ENCODE data around the gene MYF5.

The MYF5 gene

GRCh38 chr12:80710727-80711449 lies 5.8 kb upstream of the MYF5 start:
- DNase-seq (ENCODE audit: low read depth, low spot score): no peak
- in situ Hi-C loops (cut with HindIII; ENCODE audit: low sequenced_read_pairs): no loop called here
- TF ChIP-seq CTCF (IDR thresholded peaks at IDR 0.05; ENCODE audit: low read depth, low read length): no peak
- no peak overlapping the region for H3K4me3 ChIP-seq (ENCODE audit: low read depth, low read length)

GRCh38 chr12:80711866-80712265 lies 4.8 kb upstream of the MYF5 start:
- in situ Hi-C loops (cut with HindIII; ENCODE audit: low sequenced_read_pairs): no loop called here
- DNase-seq (ENCODE audit: low read depth, low spot score): no peak
- no peak for TF ChIP-seq CTCF (IDR thresholded peaks at IDR 0.05; ENCODE audit: low read depth, low read length)

GRCh38 chr12:80712866-80713265 lies 3.8 kb upstream of the MYF5 start:
- no peak for DNase-seq (ENCODE audit: low read depth, low spot score)
- in situ Hi-C loops (cut with HindIII; ENCODE audit: low sequenced_read_pairs): no loop called here
- H3K4me3 ChIP-seq (ENCODE audit: low read depth, low read length): no peak overlapping the region
- TF ChIP-seq CTCF (IDR thresholded peaks at IDR 0.05; ENCODE audit: low read depth, low read length): no peak

More at GRCh38 chr12:80711866-80712265, 4.8 kb upstream of the MYF5 start:
- no peak overlapping the region for H3K4me3 ChIP-seq (ENCODE audit: low read depth, low read length)

- no peak for DNase-seq (ENCODE audit: low read depth, low spot score)
- no peak overlapping the region for H3K4me3 ChIP-seq (ENCODE audit: low read depth, low read length)
Observed at GRCh38 chr12:80713419-80713818, 3.3 kb upstream of the MYF5 start.

GRCh38 chr12:80714055-80714454 lies 2.7 kb upstream of the MYF5 start:
- no peak for TF ChIP-seq CTCF (IDR thresholded peaks at IDR 0.05; ENCODE audit: low read depth, low read length)
- H3K4me3 ChIP-seq (ENCODE audit: low read depth, low read length): peak overlapping the region; percentile 19
- DNase-seq (ENCODE audit: low read depth, low spot score): peak; percentile 53
- in situ Hi-C loops (cut with HindIII; ENCODE audit: low sequenced_read_pairs): no loop called here

More at GRCh38 chr12:80713419-80713818, 3.3 kb upstream of the MYF5 start:
- TF ChIP-seq CTCF (IDR thresholded peaks at IDR 0.05; ENCODE audit: low read depth, low read length): no peak
- in situ Hi-C loops (cut with HindIII; ENCODE audit: low sequenced_read_pairs): no loop called here

- no peak for TF ChIP-seq CTCF (IDR thresholded peaks at IDR 0.05; ENCODE audit: low read depth, low read length)
- no peak for DNase-seq (ENCODE audit: low read depth, low spot score)
- H3K4me3 ChIP-seq (ENCODE audit: low read depth, low read length): no peak overlapping the region
- in situ Hi-C loops (cut with HindIII; ENCODE audit: low sequenced_read_pairs): no loop called here
Observed at GRCh38 chr12:80714846-80715245, 1.9 kb upstream of the MYF5 start.
